B cell (primary cell): ENCODE data around the gene ALX3.

Source experiments
- CTCF ChIP-seq: fragments of 200-600 bp; IDR thresholded peaks from one replicate; pipeline ENCODE4 v1.8.0; 2022; ENCODE audit warnings: antibody characterized with exemption, mild to moderate bottlenecking
- EZH2 ChIP-seq: IDR thresholded peaks from 2 replicates; pipeline ENCODE4 v1.6.1; 2012; ENCODE audit warnings: borderline replicate concordance, low read depth, mild to moderate bottlenecking, moderate library complexity, low read length; ENCODE audit not compliant: insufficient read depth, poor library complexity, severe bottlenecking

- TF ChIP-seq CTCF (no peak), EZH2 (no peak)
Observed at GRCh38 chr1:110040548-110040947, 29.9 kb downstream of the ALX3 start.
